ENCODE data around the gene ELAVL1.

GRCh38 chr19:7968008-7968795 is 37.2 kb downstream of the ELAVL1 start:
- TF ChIP-seq CTCF (conservative IDR thresholded peaks at IDR 0.05; ENCODE audit: low read depth in 2 of 2): no peak
- TF ChIP-seq REST (IDR thresholded peaks at IDR 0.05; ENCODE audit: unreplicated experiment): no peak
- no peak for TF ChIP-seq POLR2AphosphoS5 (IDR thresholded peaks at IDR 0.05; ENCODE audit: low read depth)
- TF ChIP-seq EZH2 (IDR thresholded peaks at IDR 0.05; ENCODE audit: low read depth, unreplicated experiment): no peak
- TF ChIP-seq ZNF114 (CRISPR knock-in tag; IDR thresholded peaks at IDR 0.05): no peak
- no peak for TF ChIP-seq ZNF331 (CRISPR knock-in tag; IDR thresholded peaks at IDR 0.05; ENCODE audit: low read depth)
- no peak for TF ChIP-seq EZH2phosphoT487 (IDR thresholded peaks at IDR 0.05; ENCODE audit: unreplicated experiment)
- no peak for TF ChIP-seq JUNB (IDR thresholded peaks at IDR 0.05; ENCODE audit: unreplicated experiment)
- no peak for TF ChIP-seq ZNF462 (CRISPR knock-in tag; IDR thresholded peaks at IDR 0.05)
